H1 (cell line): ENCODE results near the gene RNF149. TPM values are rescaled to one million over a fixed set of nuclear protein-coding genes. Genes with fewer than 3 reads are reported as not detected.
"Not testable (repeated sequence)": the region's sequence is repeated elsewhere in the genome, so short reads cannot be mapped to it uniquely, and the experiment has no call there.

Experiments
- CTCF ChIA-PET: fragments of 300-600 bp; sonication (Branson Sonifier 250); formaldehyde crosslinking; loops from one replicate; lab custom pipeline; 2021; ENCODE audit not compliant: partially characterized antibody; lab: Charles Lee
- POLR2A ChIA-PET: fragments of 300-600 bp; sonication (Branson Sonifier 250); formaldehyde crosslinking; loops from one replicate; lab custom pipeline; 2021; ENCODE audit warnings: inconsistent platforms; ENCODE audit not compliant: partially characterized antibody; lab: Charles Lee
- DNase-seq, 2 experiments: peaks; one replicate each; pipeline versions ENCODE4 v3.0.0 to v3.0.0-alpha.2; 2010 to 2022; ENCODE audit warnings: low spot score in 2 of 2, low read depth in 1 of 2, mixed read lengths in 1 of 2
- FAIRE-seq: peaks from 2 replicates; lab custom pipeline; 2011; peaks lifted over from hg19 to GRCh38; lab: Jason Lieb, UNC
- H2AFZ ChIP-seq: 2 replicates; pipeline ENCODE4 v1.8.1; 2012; ENCODE audit warnings: low read length, inconsistent platforms
- H2AK5ac ChIP-seq: 2 replicates; pipeline ENCODE4 v1.6.1; 2013; ENCODE audit warnings: low read depth, low read length
- H2BK120ac ChIP-seq: replicated peaks from 2 replicates; pipeline ENCODE3; 2013; ENCODE audit warnings: low read depth, low read length, inconsistent platforms
- H2BK12ac ChIP-seq: 2 replicates; pipeline ENCODE4 v1.6.1; 2013; ENCODE audit warnings: low read depth, low read length
- H2BK15ac ChIP-seq: 2 replicates; pipeline ENCODE4 v1.6.1; 2013; ENCODE audit warnings: low read length
- H2BK20ac ChIP-seq: 2 replicates; pipeline ENCODE4 v1.6.1; 2013; ENCODE audit warnings: low read length
- H2BK5ac ChIP-seq: 2 replicates; pipeline ENCODE4 v1.6.1; 2013; ENCODE audit warnings: low read depth, low read length
- H3K14ac ChIP-seq: 2 replicates; pipeline ENCODE4 v1.6.1; 2013; ENCODE audit warnings: inconsistent platforms; ENCODE audit not compliant: insufficient read length
- H3K18ac ChIP-seq: 2 replicates; pipeline ENCODE4 v1.6.1; 2013; ENCODE audit warnings: low read length; ENCODE audit errors: extremely low read depth
- H3K23ac ChIP-seq: 2 replicates; pipeline ENCODE4 v1.6.1; 2013; ENCODE audit warnings: inconsistent platforms; ENCODE audit not compliant: insufficient read length
- H3K23me2 ChIP-seq: 2 replicates; pipeline ENCODE4 v1.6.1; 2013; ENCODE audit warnings: low read depth, low read length
- H3K27ac ChIP-seq: 2 replicates; pipeline ENCODE4 v1.6.1; 2011; ENCODE audit warnings: low read depth, low read length, inconsistent platforms
- H3K27me3 ChIP-seq, 4 experiments: replicated peaks in 1 of 4; 1 replicate in 1 of 4; 2 replicates in 3 of 4; pipeline versions ENCODE4 v1.6.1 to v1.8.1; 2011 to 2013; ENCODE audit warnings: low read length in 3 of 4, mild to moderate bottlenecking in 3 of 4, inconsistent platforms in 2 of 4, mixed read lengths in 2 of 4, moderate library complexity in 1 of 4; ENCODE audit not compliant: control insufficient read depth in 3 of 4, insufficient read depth in 3 of 4; ENCODE audit errors: extremely low read depth in 1 of 4
- H3K36me3 ChIP-seq, 4 experiments: 2 replicates each; pipeline versions ENCODE4 v1.6.1 to v1.8.1; 2011 to 2013; ENCODE audit warnings: mild to moderate bottlenecking in 4 of 4, low read length in 3 of 4, moderate library complexity in 2 of 4, control low read depth in 1 of 4, inconsistent platforms in 1 of 4; ENCODE audit not compliant: insufficient read depth in 4 of 4, control insufficient read depth in 2 of 4
- H3K4ac ChIP-seq: replicated peaks from 2 replicates; pipeline ENCODE3; 2013; ENCODE audit warnings: low read length, low read depth, mixed read lengths, inconsistent platforms; ENCODE audit not compliant: insufficient read length
- H3K4me1 ChIP-seq, 4 experiments: replicated peaks in 1 of 4; 1 replicate in 1 of 4; 2 replicates in 3 of 4; pipeline versions ENCODE4 v1.6.1 to v1.8.1; 2011 to 2013; ENCODE audit warnings: low read length in 3 of 4, inconsistent platforms in 2 of 4, mixed read lengths in 1 of 4; ENCODE audit not compliant: insufficient read depth in 4 of 4, control insufficient read depth in 3 of 4
- H3K4me2 ChIP-seq, 2 experiments: 2 replicates each; pipeline versions ENCODE4 v1.6.1 to v1.8.1; 2011 to 2013; ENCODE audit warnings: low read depth in 2 of 2, low read length in 2 of 2, control low read depth in 1 of 2, inconsistent platforms in 1 of 2, mild to moderate bottlenecking in 1 of 2; ENCODE audit not compliant: insufficient read depth in 1 of 2
- H3K4me3 ChIP-seq, 4 experiments: fragments of 200-600, 300-600 bp in 1 of 4; sonication (generic), shearing (Covaris generic), sonication (Bioruptor Twin) in 1 of 4; 2 replicates each; pipeline versions ENCODE4 v1.5.1 to v1.8.1; 2011 to 2016; ENCODE audit warnings: low read length in 4 of 4, low read depth in 3 of 4, control low read depth in 2 of 4, inconsistent platforms in 2 of 4, mild to moderate bottlenecking in 2 of 4, mixed read lengths in 1 of 4, moderate library complexity in 1 of 4; ENCODE audit not compliant: insufficient read depth in 2 of 4; ENCODE audit errors: extremely low read depth in 1 of 4
- H3K56ac ChIP-seq: replicated peaks from 2 replicates; pipeline ENCODE3; 2013; ENCODE audit warnings: low read depth, mild to moderate bottlenecking, mixed read lengths, low read length, inconsistent platforms; ENCODE audit not compliant: insufficient read length
- H3K79me1 ChIP-seq: 2 replicates; pipeline ENCODE4 v1.6.1; 2013; ENCODE audit warnings: low read depth, low read length, control low read depth
- H3K79me2 ChIP-seq, 2 experiments: 2 replicates each; pipeline versions ENCODE4 v1.6.1 to v1.8.1; 2012 to 2013; ENCODE audit warnings: low read length in 2 of 2, mild to moderate bottlenecking in 2 of 2, inconsistent platforms in 1 of 2; ENCODE audit not compliant: insufficient read depth in 2 of 2, control insufficient read depth in 1 of 2
- H3K9ac ChIP-seq, 4 experiments: replicated peaks in 1 of 4; 1 replicate in 1 of 4; 2 replicates in 3 of 4; pipeline versions ENCODE4 v1.6.1 to v1.8.1; 2011 to 2013; ENCODE audit warnings: low read depth in 3 of 4, low read length in 3 of 4, control low read depth in 2 of 4, mild to moderate bottlenecking in 2 of 4, moderate library complexity in 2 of 4, inconsistent platforms in 1 of 4; ENCODE audit errors: extremely low read depth in 1 of 4
- H3K9me3 ChIP-seq, 2 experiments: 2 replicates each; pipeline versions ENCODE4 v1.6.1 to v1.8.1; 2012 to 2013; ENCODE audit warnings: mild to moderate bottlenecking in 2 of 2, moderate library complexity in 2 of 2, control low read depth in 1 of 2, inconsistent platforms in 1 of 2, low read depth in 1 of 2, low read length in 1 of 2, mixed read lengths in 1 of 2; ENCODE audit not compliant: insufficient read depth in 2 of 2
- H4K20me1 ChIP-seq, 2 experiments: replicated peaks in 1 of 2; 2 replicates each; pipeline versions ENCODE3 to v1.8.1; 2011 to 2013; ENCODE audit warnings: inconsistent platforms in 2 of 2, low read length in 2 of 2, mild to moderate bottlenecking in 1 of 2; ENCODE audit not compliant: insufficient read depth in 2 of 2, control insufficient read depth in 1 of 2
- H4K5ac ChIP-seq: 2 replicates; pipeline ENCODE4 v1.6.1; 2013; ENCODE audit warnings: low read length, low read depth, mixed read lengths, inconsistent platforms; ENCODE audit not compliant: insufficient read length
- H4K8ac ChIP-seq: 2 replicates; pipeline ENCODE4 v1.8.0; 2013; ENCODE audit warnings: mild to moderate bottlenecking, moderate library complexity, low read length, inconsistent platforms; ENCODE audit not compliant: insufficient read depth; ENCODE audit errors: extremely low read depth
- H4K91ac ChIP-seq: replicated peaks from 2 replicates; pipeline ENCODE3; 2013; ENCODE audit warnings: low read length, mixed read lengths, inconsistent platforms; ENCODE audit not compliant: insufficient read length
- MAFK ChIP-seq: IDR thresholded peaks from 2 replicates; pipeline ENCODE4 v1.6.1; 2012; ENCODE audit warnings: low read depth, mild to moderate bottlenecking, improper control_type of control experiment, low read length
- SIX5 ChIP-seq: IDR thresholded peaks from 2 replicates; pipeline ENCODE4 v1.6.1; 2011; ENCODE audit warnings: mild to moderate bottlenecking, low read depth, low read length
- TAF7 ChIP-seq: optimal IDR thresholded peaks from 2 replicates; pipeline ENCODE3; 2011; ENCODE audit warnings: low read depth, mild to moderate bottlenecking, inconsistent platforms, low read length, moderate library complexity, borderline replicate concordance
- WGBS, 2 experiments: shearing (Covaris generic) in 1 of 2; methylation state at CpG; one replicate each; pipeline versions ENCODE4 v1.1.6 to v1.1.7; 2013 to 2015; ENCODE audit warnings: low lambda C conversion rate in 2 of 2, mixed read lengths in 2 of 2, inconsistent platforms in 1 of 2, low coverage in 1 of 2, missing lambda C conversion rate in 1 of 2; ENCODE audit not compliant: insufficient replicate concordance in 2 of 2, insufficient coverage in 1 of 2, insufficient read length in 1 of 2; ENCODE audit errors: extremely low coverage in 1 of 2, missing lambda C conversion rate in 1 of 2; 5-methylcytosine and 5-hydroxymethylcytosine counted together
- polyA plus RNA-seq, 7 experiments: library from polyadenylated mRNA; depleted of rRNA in 3 of 7; stranded (reverse) in 5 of 7; unstranded in 2 of 7; fragments of >200 nt in 5 of 7; fragments of 200-250 nt in 2 of 7; gene quantifications; 1 replicate in 5 of 7; 2 replicates in 1 of 7; 4 replicates in 1 of 7; pipeline versions ENCODE4 v1.2.1 to v1.2.3, GENCODE V29; 2011 to 2013; ENCODE audit warnings: missing spikeins in 2 of 7, mixed read lengths in 2 of 7
- total RNA-seq: library from RNA; stranded (reverse); fragmentation: NEBNext Ultra II Directional; extraction: Animal tissue kit (Norgen Biotek cat#: 25700); gene quantifications from 2 replicates; pipeline ENCODE4 v1.2.1, GENCODE V29; 2021

Gene RNF149
- total and polyA plus RNA-seq, 2 of the 8 experiments (the other 6 are each of a cell fraction or from before 2014, with no cell fraction given), result 16.6 to 28.2 TPM

DNA sequence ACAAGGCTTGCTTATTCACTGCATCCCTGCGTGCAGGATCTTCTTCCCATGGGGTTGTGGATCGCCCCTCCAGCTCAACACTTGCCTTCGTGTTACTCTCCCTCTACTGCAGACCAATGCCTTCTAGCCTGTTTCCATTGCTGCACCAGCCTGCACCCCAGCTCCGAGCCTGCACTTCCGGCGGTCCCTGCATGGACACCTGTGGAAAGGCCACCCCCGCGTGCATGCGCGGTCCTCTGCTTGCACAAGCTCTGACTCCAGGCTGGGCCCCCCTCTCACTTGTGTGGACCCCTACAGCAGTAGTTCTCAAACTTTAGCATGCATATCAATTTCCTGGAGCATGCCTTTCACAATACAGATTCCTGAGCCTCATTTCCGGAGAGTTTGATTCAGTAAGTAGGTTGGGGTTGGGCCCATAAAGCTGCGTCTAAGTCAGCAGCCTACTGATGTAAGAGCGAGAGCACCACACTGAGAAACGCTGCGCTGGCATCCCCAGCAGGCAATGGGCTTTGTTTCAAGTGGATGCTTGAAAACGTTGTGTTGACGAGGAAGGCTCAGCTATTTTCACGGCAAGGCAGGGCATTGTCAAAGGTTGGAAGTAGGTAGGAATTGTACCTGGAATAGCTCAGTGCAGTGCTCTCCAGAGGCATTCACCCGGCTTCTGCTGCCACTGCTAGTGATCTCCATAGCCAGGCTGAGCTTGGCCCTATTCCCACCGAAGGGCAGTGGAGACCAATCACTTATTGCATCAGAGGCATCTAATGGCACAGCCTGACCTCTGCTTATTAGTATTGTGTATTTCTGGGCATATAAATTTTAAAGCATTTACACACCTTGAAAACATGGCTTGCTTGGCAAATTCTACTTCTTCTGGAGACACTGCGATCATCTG lies 46.2 kb upstream of the RNF149 start (continued):
- TF ChIP-seq TAF7, result no peak
- TF ChIP-seq MAFK, result no peak
- TF ChIP-seq SIX5, result no peak

DNA sequence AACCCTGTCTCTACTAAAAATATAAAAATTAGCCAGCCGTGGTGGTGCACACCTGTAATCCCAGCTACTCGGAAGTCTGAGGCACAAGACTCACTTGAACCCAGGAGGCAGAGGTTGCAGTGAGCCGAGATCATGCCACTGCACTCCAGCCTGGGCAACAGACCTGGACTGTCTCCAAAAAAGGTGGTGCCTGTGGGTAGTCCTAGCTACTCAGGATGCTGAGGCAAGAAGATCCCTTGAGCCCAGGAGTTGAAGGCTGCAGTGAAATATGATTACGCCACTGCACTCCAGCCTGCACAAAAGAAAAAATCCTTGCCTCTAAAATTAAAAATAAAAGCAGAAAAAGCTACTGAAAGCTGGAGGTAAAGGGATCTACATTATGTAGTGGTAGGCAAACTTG lies 44.1 kb upstream of the RNF149 start:
- H2AK5ac ChIP-seq, H4K91ac ChIP-seq, H3K56ac ChIP-seq, H3K27ac ChIP-seq, H3K9ac ChIP-seq, H3K4ac ChIP-seq, H3K36me3 ChIP-seq, DNase-seq, H4K8ac ChIP-seq, POLR2A ChIA-PET, H3K18ac ChIP-seq, H2BK12ac ChIP-seq, H3K4me3 ChIP-seq, H3K79me1 ChIP-seq, H2BK15ac ChIP-seq, H3K79me2 ChIP-seq, H4K5ac ChIP-seq, H4K20me1 ChIP-seq, H2AFZ ChIP-seq, H2BK20ac ChIP-seq, H3K14ac ChIP-seq, FAIRE-seq, H3K4me2 ChIP-seq, H2BK120ac ChIP-seq, H3K23me2 ChIP-seq, H3K23ac ChIP-seq, H3K27me3 ChIP-seq, H2BK5ac ChIP-seq, H3K4me1 ChIP-seq, H3K9me3 ChIP-seq: not testable (repeated sequence)
- CTCF ChIA-PET, result interaction anchor here (1.2 to 6.4 kb wide), 3 partner anchors 9 to 67 kb away, joined by 3 to 33 read pairs (median 7); no protein-coding TSS in a partner anchor
- WGBS, 2 experiments, result 91% methylated on average over 4 of the region's 4 CpGs; no CpG with 5 or more reads in 1 of the 2 experiments
